AG04450 (cell line): Measurements from ENCODE around the gene SPATA32. TPM values are rescaled to one million over a fixed set of nuclear protein-coding genes. Genes with fewer than 3 reads are reported as not detected.

ENCODE experiments used
- CTCF ChIA-PET: fragments of 300-600, 350-600 bp; formaldehyde crosslinking; extraction: SDS; loops from one replicate; lab custom pipeline; 2022; ENCODE audit warnings: antibody characterized with exemption, inconsistent platforms; lab: Charles Lee
- POLR2A ChIA-PET: fragments of 350-600 bp; formaldehyde crosslinking; extraction: SDS; loops from one replicate; lab custom pipeline; 2021; ENCODE audit warnings: antibody characterized with exemption, inconsistent platforms; lab: Yijun Ruan, JAX
- DNase-seq: peaks from one replicate; pipeline ENCODE4 v3.0.0-alpha.2; 2011; ENCODE audit warnings: low read depth, low spot score
- H3K27ac ChIP-seq: one replicate; pipeline ENCODE4 v1.5.1; 2012; ENCODE audit warnings: low read depth, low read length, control low read depth
- H3K27me3 ChIP-seq: one replicate; pipeline ENCODE4 v1.6.0; 2012; ENCODE audit warnings: low read length; ENCODE audit not compliant: control insufficient read depth, insufficient read depth
- H3K4me3 ChIP-seq: 2 replicates; pipeline ENCODE4 v1.5.1; 2011; ENCODE audit warnings: mild to moderate bottlenecking, low read depth, low read length, control low read depth
- H3K9me3 ChIP-seq: 2 replicates; pipeline ENCODE4 v1.5.1; 2012; ENCODE audit warnings: low read length; ENCODE audit not compliant: control insufficient read depth, insufficient read depth
- CTCF ChIP-seq: IDR thresholded peaks from 2 replicates; pipeline ENCODE4 v1.5.1; 2011; ENCODE audit warnings: low read depth, low read length, control low read depth, inconsistent platforms
- polyA plus RNA-seq: library from polyadenylated mRNA; depleted of rRNA; stranded (reverse); fragments of >200 nt; gene quantifications from 2 replicates; pipeline ENCODE4 v1.2.3, GENCODE V29; 2011; rRNA removed

SPATA32 gene
- polyA plus RNA-seq, 1 experiment: not detected

- no peaks in the 10 kb centered on the region; the same call in 1 of the 2 replicates for H3K9me3 ChIP-seq
- CTCF ChIA-PET: interaction anchor here (0.6 to 5.1 kb wide), 13 partner anchors 8 to 632 kb away, joined by 3 to 48 read pairs (median 16); partner anchors contain the start of gene ACBD4
- no peak overlapping the region for H3K27ac ChIP-seq
- TF ChIP-seq CTCF: no peak
- peaks cover 24% of the 10 kb centered on the region for H3K27me3 ChIP-seq
- DNase-seq: no peak
- POLR2A ChIA-PET: interaction anchor here (1.0 to 1.9 kb wide), 3 partner anchors 11 to 71 kb away, joined by 4 to 11 read pairs (median 5); partner anchors contain the start of gene HEXIM1
- H3K4me3 ChIP-seq: no peak overlapping the region
Observed at GRCh38 chr17:45220079-45220478, 41.8 kb downstream of the SPATA32 start.

- DNase-seq: peak; percentile 61
- Histone ChIP-seq H3K27me3 (peaks cover 24% of the 10 kb centered on the region), H3K27ac (no peak overlapping the region), H3K4me3 (peak overlapping the region; percentile 27; the same call in 1 of the 2 replicates), H3K9me3 (no peaks in the 10 kb centered on the region; the same call in 1 of the 2 replicates)
- TF ChIP-seq CTCF: peak; percentile 88
- POLR2A ChIA-PET: interaction anchor here (0.6 to 1.9 kb wide), 9 partner anchors 9 to 583 kb away, joined by 3 to 12 read pairs (median 4); partner anchors contain the start of gene HEXIM1
- CTCF ChIA-PET: interaction anchor here (0.5 to 5.1 kb wide), 27 partner anchors 9 to 633 kb away, joined by 3 to 48 read pairs (median 4); partner anchors contain the start of gene ACBD4
Observed at GRCh38 chr17:45218895-45219661, 42.8 kb downstream of the SPATA32 start.

Other genes starting within 250 kb of the SPATA32 start
- 21.8 and 29.1 TPM in 2 replicates for gene DCAKD, start 210.5 kb downstream of the SPATA32 start, polyA plus RNA-seq
- 60.6 and 63.6 TPM in 2 replicates for gene NMT1, start 200.8 kb downstream of the SPATA32 start, polyA plus RNA-seq
- gene PLCD3, start 129.6 kb downstream of the SPATA32 start, polyA plus RNA-seq: 28.2 and 42.3 TPM in 2 replicates
- 4.0 and 4.7 TPM in 2 replicates for gene ACBD4, start 126.4 kb downstream of the SPATA32 start, polyA plus RNA-seq
- 12.4 and 13.2 TPM in 2 replicates for gene HEXIM1, start 113.6 kb downstream of the SPATA32 start, polyA plus RNA-seq
- 4.2 and 4.5 TPM in 2 replicates for gene HEXIM2, start 100.2 kb downstream of the SPATA32 start, polyA plus RNA-seq
- 1.1 and 1.8 TPM in 2 replicates for gene FMNL1, start 40.2 kb downstream of the SPATA32 start, polyA plus RNA-seq
- 4.9 and 6.6 TPM in 2 replicates for gene MAP3K14, start 54.9 kb upstream of the SPATA32 start, polyA plus RNA-seq
- 0.48 and 0.64 TPM in 2 replicates for gene ARHGAP27, start 170.8 kb upstream of the SPATA32 start, polyA plus RNA-seq
- 18.2 and 18.4 TPM in 2 replicates for gene PLEKHM1, start 228.6 kb upstream of the SPATA32 start, polyA plus RNA-seq